Thoracic aorta (tissue), 2 donors: ENCODE results near the gene TESMIN. TPM values are rescaled to one million over a fixed set of nuclear protein-coding genes. Genes with fewer than 3 reads are reported as not detected.

Experiments used
- ATAC-seq: fragments of 150-250 bp; one replicate; pipeline ENCODE4 v1.8.0; 2017; ENCODE audit warnings: low read depth; ENCODE audit not compliant: insufficient number of reproducible peaks, low FRiP score
- DNase-seq: peaks from one replicate; pipeline ENCODE4 v3.0.0-alpha.2; 2020; ENCODE audit warnings: low spot score
- H3K27ac ChIP-seq, 2 donors: fragments of 200-600 bp; sonication (generic); 1 replicate in 1 of 2; 2 replicates in 1 of 2; pipeline ENCODE4 v1.5.1; 2016; ENCODE audit warnings: mild to moderate bottlenecking in 2 of 2, moderate library complexity in 2 of 2
- H3K27me3 ChIP-seq: fragments of 200-600 bp; sonication (generic); replicated peaks from 2 replicates; pipeline ENCODE4 v1.6.0; 2016; ENCODE audit warnings: mild to moderate bottlenecking; ENCODE audit not compliant: insufficient read depth
- H3K36me3 ChIP-seq: fragments of 200-600 bp; sonication (generic); one replicate; pipeline ENCODE4 v1.5.1; 2016
- H3K4me1 ChIP-seq, 2 donors: fragments of 200-600 bp; sonication (generic); 1 replicate in 1 of 2; 2 replicates in 1 of 2; pipeline versions ENCODE4 v1.5.1 to v1.6.0; 2016; ENCODE audit warnings: low read depth in 2 of 2, mild to moderate bottlenecking in 1 of 2; ENCODE audit not compliant: control insufficient read depth in 1 of 2
- H3K4me3 ChIP-seq: fragments of 200-600 bp; sonication (generic); 2 replicates; pipeline ENCODE4 v1.5.1; 2016; ENCODE audit warnings: mild to moderate bottlenecking
- H3K9me3 ChIP-seq: fragments of 200-600 bp; sonication (generic); 2 replicates; pipeline ENCODE4 v1.5.1; 2016
- total RNA-seq, 2 donors: library from RNA; depleted of rRNA; stranded (reverse); fragments of >200 nt; gene quantifications; one replicate each; pipeline versions ENCODE4 v1.1.0 to v1.2.3, GENCODE V29; 2016
- TF ChIP-seq, protein P1 (sequence below): fragments of 200-600 bp; sonication (generic); IDR thresholded peaks from one replicate; pipeline ENCODE4 v1.5.1; 2019; ENCODE audit warnings: antibody characterized with exemption

Gene TESMIN
- total RNA-seq, 2 donors from 2014 or later, result 2.8 TPM; not detected in 1

- H3K27ac ChIP-seq, result no peak overlapping the region
- no peak overlapping the region for H3K4me3 ChIP-seq
- no peaks in the 10 kb centered on the region for H3K4me1 ChIP-seq
- TF ChIP-seq, protein P1, sequence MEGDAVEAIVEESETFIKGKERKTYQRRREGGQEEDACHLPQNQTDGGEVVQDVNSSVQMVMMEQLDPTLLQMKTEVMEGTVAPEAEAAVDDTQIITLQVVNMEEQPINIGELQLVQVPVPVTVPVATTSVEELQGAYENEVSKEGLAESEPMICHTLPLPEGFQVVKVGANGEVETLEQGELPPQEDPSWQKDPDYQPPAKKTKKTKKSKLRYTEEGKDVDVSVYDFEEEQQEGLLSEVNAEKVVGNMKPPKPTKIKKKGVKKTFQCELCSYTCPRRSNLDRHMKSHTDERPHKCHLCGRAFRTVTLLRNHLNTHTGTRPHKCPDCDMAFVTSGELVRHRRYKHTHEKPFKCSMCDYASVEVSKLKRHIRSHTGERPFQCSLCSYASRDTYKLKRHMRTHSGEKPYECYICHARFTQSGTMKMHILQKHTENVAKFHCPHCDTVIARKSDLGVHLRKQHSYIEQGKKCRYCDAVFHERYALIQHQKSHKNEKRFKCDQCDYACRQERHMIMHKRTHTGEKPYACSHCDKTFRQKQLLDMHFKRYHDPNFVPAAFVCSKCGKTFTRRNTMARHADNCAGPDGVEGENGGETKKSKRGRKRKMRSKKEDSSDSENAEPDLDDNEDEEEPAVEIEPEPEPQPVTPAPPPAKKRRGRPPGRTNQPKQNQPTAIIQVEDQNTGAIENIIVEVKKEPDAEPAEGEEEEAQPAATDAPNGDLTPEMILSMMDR, result no peak
- ATAC-seq (no peak), DNase-seq (no peak)
- no peaks in the 10 kb centered on the region for H3K9me3 ChIP-seq
- no peaks in the 10 kb centered on the region for H3K36me3 ChIP-seq
- no peaks in the 10 kb centered on the region for H3K27me3 ChIP-seq
Measured at GRCh38 chr11:68661697-68662603, 89.4 kb downstream of the TESMIN start.

GRCh38 chr11:68661014-68661413, 90.3 kb downstream of the TESMIN start:
- DNase-seq, result no peak
- no peak for ATAC-seq
- H3K27me3 ChIP-seq, result no peaks in the 10 kb centered on the region
- H3K27ac ChIP-seq, result no peak overlapping the region
- no peak overlapping the region for H3K4me3 ChIP-seq
- TF ChIP-seq, protein P1, result no peak
- H3K36me3 ChIP-seq, result no peaks in the 10 kb centered on the region
- H3K4me1 ChIP-seq, result no peaks in the 10 kb centered on the region
- no peaks in the 10 kb centered on the region for H3K9me3 ChIP-seq

GRCh38 chr11:68660066-68660810, 91.1 kb downstream of the TESMIN start:
- H3K4me1 ChIP-seq, result no peaks in the 10 kb centered on the region
- H3K27ac ChIP-seq, result no peak overlapping the region
- H3K27me3 ChIP-seq, result no peaks in the 10 kb centered on the region
- no peak overlapping the region for H3K4me3 ChIP-seq
- ATAC-seq (no peak), DNase-seq (no peak)
- H3K36me3 ChIP-seq, result no peaks in the 10 kb centered on the region
- TF ChIP-seq, protein P1, result no peak
- no peaks in the 10 kb centered on the region for H3K9me3 ChIP-seq

- no peak overlapping the region for H3K27ac ChIP-seq
- no peak overlapping the region for H3K4me3 ChIP-seq
- no peaks in the 10 kb centered on the region for H3K4me1 ChIP-seq
- TF ChIP-seq, protein P1, result no peak
- no peaks in the 10 kb centered on the region for H3K27me3 ChIP-seq
- H3K36me3 ChIP-seq, result no peaks in the 10 kb centered on the region
- ATAC-seq, result no peak
- no peaks in the 10 kb centered on the region for H3K9me3 ChIP-seq
- no peak for DNase-seq
Measured at GRCh38 chr11:68659158-68659921, 92.0 kb downstream of the TESMIN start.
